GM21529 (cell line): ENCODE measurements around the gene ZFAND3.

Source experiments
- ATAC-seq: cut with Tn5 transposase; IDR thresholded peaks from one replicate; pipeline ENCODE4 v1.9.1; 2021; ENCODE audit not compliant: unreplicated experiment

The ZFAND3 gene

DNA sequence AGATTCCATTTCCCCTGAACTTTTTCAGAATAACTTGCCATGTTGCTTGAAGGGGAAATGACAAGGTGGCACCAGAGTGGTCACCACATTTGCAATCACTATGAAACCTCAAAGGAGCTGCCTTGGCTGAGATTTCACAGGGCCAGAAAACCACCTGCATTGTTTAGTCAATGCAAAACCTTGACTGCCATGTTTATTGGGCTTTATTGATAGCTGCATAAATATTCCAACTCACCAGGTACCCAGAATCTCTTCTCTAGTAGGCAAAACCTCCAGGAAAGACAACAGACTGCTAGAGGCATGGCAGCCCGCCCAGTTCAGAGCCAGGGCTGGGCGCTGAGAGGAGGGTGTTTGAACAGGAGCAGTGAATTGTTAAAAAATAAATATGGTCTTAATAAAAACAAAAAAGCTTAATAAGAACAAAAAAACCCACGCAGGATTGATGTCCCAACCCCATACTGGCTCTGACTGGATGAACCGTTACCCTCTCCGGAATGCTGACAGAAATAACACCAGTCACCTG is 375.6 kb downstream of the ZFAND3 start:
- no peak for ATAC-seq

DNA sequence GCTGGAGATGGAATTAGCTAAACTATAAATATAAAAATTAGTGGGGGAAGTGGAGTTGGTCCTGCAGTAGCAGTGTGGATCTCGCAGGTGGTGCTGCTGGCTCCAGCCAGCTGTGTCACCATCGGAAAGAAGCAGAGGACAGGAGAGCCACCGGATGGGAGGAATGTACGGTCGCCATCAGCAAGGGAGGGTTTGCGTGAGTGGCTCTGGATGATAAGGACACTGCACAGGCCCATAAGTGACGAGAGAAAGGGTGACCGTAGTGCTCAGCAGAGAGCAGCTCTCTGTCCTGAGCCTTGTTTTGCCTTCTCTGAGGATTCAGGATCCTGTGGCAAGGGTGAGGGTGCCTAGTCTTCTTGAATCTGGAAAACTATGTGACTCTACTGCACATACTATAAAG is 378.7 kb downstream of the ZFAND3 start:
- no peak for ATAC-seq
